ENCODE measurements around the gene TRAPPC2B. TPM values are rescaled to one million over a fixed set of nuclear protein-coding genes. Genes with fewer than 3 reads are reported as not detected.

The TRAPPC2B gene
- total and polyA plus RNA-seq, 2 of the 13 experiments (the other 11 are each of a cell fraction or from before 2014, with no cell fraction given) = 13.3 to 17.7 TPM

- TF ChIP-seq TSC22D2 (CRISPR knock-in tag; IDR thresholded peaks at IDR 0.05; ENCODE audit: borderline replicate concordance) (peak; percentile 40; the same call in 1 of the 2 replicates), SOX6 (IDR thresholded peaks at IDR 0.05) (no peak), SOX6 (CRISPR knock-in tag; IDR thresholded peaks at IDR 0.05) (peak; percentile 80), POLR2G (IDR thresholded peaks at IDR 0.05; ENCODE audit: low read depth, low read length) (peak; percentile 85), FOSL2 (CRISPR knock-in tag; IDR thresholded peaks at IDR 0.05) (no peak; the same call in 1 of the 2 replicates), ZNF562 (CRISPR knock-in tag; IDR thresholded peaks at IDR 0.05; ENCODE audit: borderline replicate concordance) (no peak), RBM39 (IDR thresholded peaks at IDR 0.05; ENCODE audit: low read depth, low read length, poor library complexity, severe bottlenecking) (peak; percentile 28), ZFY (CRISPR knock-in tag; IDR thresholded peaks at IDR 0.05) (peak; percentile 77), CAMTA2 (CRISPR knock-in tag; IDR thresholded peaks at IDR 0.05; ENCODE audit: borderline replicate concordance) (peak; percentile 17; the same call in 1 of the 2 replicates), ZNF790 (CRISPR knock-in tag; IDR thresholded peaks at IDR 0.05; ENCODE audit: borderline replicate concordance) (0 out of 2 replicates have a peak, but pooled peaks have one; percentile 35), SUZ12 (IDR thresholded peaks at IDR 0.05; ENCODE audit: low read depth, low read length) (peak; percentile 50), AKNA (CRISPR knock-in tag; IDR thresholded peaks at IDR 0.05; ENCODE audit: borderline replicate concordance) (no peak), ZNF501 (CRISPR knock-in tag; IDR thresholded peaks at IDR 0.05) (peak; percentile 65; the same call in 1 of the 2 replicates), ISX (CRISPR knock-in tag; conservative IDR thresholded peaks at IDR 0.05) (no peak), ZC3H13 (CRISPR knock-in tag; IDR thresholded peaks at IDR 0.05) (no peak)
- TF ChIP-seq, protein P1, sequence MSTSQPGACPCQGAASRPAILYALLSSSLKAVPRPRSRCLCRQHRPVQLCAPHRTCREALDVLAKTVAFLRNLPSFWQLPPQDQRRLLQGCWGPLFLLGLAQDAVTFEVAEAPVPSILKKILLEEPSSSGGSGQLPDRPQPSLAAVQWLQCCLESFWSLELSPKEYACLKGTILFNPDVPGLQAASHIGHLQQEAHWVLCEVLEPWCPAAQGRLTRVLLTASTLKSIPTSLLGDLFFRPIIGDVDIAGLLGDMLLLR (CRISPR knock-in tag; IDR thresholded peaks at IDR 0.05) = no peak
- TF ChIP-seq, protein P2, sequence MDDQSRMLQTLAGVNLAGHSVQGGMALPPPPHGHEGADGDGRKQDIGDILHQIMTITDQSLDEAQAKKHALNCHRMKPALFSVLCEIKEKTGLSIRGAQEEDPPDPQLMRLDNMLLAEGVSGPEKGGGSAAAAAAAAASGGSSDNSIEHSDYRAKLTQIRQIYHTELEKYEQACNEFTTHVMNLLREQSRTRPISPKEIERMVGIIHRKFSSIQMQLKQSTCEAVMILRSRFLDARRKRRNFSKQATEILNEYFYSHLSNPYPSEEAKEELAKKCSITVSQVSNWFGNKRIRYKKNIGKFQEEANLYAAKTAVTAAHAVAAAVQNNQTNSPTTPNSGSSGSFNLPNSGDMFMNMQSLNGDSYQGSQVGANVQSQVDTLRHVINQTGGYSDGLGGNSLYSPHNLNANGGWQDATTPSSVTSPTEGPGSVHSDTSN (CRISPR knock-in tag; IDR thresholded peaks at IDR 0.05; ENCODE audit: borderline replicate concordance) = no peak
- TF ChIP-seq, protein P3, sequence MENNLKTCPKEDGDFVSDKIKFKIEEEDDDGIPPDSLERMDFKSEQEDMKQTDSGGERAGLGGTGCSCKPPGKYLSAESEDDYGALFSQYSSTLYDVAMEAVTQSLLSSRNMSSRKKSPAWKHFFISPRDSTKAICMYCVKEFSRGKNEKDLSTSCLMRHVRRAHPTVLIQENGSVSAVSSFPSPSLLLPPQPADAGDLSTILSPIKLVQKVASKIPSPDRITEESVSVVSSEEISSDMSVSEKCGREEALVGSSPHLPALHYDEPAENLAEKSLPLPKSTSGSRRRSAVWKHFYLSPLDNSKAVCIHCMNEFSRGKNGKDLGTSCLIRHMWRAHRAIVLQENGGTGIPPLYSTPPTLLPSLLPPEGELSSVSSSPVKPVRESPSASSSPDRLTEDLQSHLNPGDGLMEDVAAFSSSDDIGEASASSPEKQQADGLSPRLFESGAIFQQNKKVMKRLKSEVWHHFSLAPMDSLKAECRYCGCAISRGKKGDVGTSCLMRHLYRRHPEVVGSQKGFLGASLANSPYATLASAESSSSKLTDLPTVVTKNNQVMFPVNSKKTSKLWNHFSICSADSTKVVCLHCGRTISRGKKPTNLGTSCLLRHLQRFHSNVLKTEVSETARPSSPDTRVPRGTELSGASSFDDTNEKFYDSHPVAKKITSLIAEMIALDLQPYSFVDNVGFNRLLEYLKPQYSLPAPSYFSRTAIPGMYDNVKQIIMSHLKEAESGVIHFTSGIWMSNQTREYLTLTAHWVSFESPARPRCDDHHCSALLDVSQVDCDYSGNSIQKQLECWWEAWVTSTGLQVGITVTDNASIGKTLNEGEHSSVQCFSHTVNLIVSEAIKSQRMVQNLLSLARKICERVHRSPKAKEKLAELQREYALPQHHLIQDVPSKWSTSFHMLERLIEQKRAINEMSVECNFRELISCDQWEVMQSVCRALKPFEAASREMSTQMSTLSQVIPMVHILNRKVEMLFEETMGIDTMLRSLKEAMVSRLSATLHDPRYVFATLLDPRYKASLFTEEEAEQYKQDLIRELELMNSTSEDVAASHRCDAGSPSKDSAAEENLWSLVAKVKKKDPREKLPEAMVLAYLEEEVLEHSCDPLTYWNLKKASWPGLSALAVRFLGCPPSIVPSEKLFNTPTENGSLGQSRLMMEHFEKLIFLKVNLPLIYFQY (CRISPR knock-in tag; IDR thresholded peaks at IDR 0.05; ENCODE audit: borderline replicate concordance) = peak; percentile 20; the same call in 1 of the 2 replicates
Measured at GRCh38 chr19:57350877-57351805, 12.2 kb upstream of the TRAPPC2B start, which contains the start of gene ZNF304 (continued).
